ENCODE data around the gene HARBI1.

HARBI1 gene

GRCh38 chr11:46633291-46634217 is 16.5 kb upstream of the HARBI1 start:
- DNase-seq, result no peak

DNA sequence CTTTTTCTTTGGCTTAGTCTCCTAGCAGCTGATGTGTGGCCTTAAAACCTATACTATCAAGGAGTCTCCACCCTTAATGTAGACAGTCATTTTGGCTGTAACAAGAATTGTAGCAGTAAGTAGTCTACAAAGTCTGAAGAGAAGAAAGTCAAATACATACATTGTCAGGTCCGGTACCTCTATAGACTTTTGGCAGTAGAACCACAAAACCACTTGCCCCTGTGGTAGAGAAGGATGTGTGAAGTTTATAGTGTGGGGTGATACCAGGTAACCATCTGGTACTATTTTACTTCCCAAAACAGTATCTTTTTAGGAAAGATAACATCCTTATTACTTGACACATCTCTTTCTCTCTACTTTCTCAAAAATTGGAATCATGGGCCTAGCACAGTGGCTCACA is 15.5 kb upstream of the HARBI1 start:
- no peak for DNase-seq

GRCh38 chr11:46631676-46632075 is 14.6 kb upstream of the HARBI1 start:
- no peak for DNase-seq

DNA sequence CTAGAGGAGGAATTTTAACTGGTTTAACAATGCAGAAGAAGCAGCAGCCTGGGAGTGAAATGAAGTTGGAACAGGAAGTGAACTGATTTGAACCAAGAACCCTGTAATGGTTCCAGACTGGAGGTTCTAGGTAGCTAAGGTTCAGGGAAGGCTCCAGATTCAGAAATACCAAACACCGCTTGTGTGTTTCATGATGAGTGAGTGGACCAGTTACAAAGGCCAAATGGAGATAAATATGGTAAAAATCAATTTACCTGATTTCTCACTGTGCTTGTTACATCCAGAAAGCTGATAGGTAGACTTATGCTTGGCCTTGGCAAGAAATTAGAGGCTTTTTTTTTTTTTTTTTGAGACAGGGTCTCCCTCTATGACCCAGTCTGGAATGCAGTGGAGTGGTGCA is 13.2 kb upstream of the HARBI1 start:
- no peak for DNase-seq

GRCh38 chr11:46628961-46629360 is 11.9 kb upstream of the HARBI1 start:
- no peak for DNase-seq

- no peak for DNase-seq
These were observed 8.4 kb upstream of the HARBI1 start for GRCh38 chr11:46625406-46625805.

GRCh38 chr11:46618837-46619236 is 1.8 kb upstream of the HARBI1 start:
- DNase-seq, result no peak

DNA sequence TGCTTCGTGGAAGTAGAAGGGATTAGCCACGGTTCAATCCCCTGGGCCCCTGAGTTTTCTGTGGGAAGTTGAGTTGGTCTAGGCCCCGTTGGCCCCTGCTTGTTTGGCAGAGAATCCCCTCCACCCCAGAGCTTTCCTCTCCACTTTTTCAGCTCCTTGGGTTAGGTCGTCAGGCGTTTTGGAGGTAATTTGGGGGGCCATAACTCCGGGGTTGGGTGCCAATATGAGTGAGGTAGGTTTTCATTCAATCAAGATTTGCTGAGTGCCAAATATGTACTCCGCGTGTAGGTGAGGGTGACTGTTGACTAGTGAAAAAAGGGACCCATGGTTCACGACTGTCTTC is 916 bp upstream of the HARBI1 start:
- no peak for DNase-seq

DNA sequence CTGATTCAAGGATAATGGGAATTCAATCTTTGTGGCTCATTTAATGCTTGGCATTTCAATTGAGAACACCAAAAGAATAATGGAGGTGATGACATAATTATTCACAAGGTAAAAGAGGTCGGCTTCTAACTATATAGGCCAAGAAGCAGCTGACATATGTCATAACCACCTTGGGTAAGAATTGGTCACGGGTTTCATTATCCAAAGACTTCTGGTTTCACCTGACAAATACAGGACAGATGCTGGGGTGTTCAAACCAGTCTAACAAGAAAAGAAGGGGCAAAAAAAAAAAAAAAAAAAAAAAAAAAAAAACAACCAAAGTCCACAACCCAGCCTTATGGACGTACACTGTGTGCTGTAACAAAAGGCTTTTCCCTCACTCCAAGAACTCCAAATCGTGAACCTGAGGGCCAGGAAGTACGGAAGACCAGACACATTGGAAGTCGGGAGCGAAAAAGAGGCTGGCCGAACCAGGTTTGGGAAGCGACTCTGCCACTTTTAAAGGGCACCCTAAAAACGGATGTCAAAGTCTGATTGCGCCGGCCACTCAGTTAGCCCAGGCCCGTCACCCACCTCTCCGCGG is 385 bp downstream of the HARBI1 start:
- DNase-seq, result no peak

DNA sequence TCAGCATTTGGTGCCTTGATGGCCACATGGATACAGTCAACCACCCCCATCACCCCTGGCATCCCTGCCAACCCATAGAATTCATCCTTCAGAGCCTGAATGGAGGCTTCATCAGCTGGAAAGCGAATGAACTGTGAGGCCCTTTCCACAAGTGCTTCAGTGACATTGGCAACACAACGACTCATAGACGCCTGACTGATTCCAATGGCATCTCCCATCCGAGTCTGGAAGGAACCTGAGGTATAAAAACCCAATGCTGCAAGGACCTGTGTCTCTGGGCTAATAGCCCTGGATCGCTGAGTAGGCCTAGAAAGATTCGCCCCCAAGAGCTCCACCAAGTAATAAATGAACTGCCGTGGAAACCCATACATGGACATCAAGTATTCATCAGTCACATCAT is 1.3 kb downstream of the HARBI1 start:
- DNase-seq, result no peak

DNA sequence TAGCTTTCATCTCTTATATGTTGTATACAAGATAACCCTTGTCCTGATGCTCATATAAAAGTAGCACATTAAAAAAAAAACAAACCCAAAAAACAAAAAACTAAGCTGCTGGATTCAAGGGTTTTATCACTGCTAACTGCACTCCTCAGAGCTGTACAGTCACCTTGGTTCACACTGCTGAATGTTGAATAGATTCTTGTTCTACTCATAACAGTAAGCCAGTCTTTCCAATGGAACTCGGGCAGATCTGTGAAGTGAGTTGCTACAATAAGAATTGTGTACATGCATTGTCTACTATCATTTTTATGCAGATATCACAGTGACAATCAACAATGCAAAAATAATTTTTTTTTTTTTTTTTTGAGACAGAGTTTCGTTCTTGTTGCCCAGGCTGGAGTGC is 4.7 kb downstream of the HARBI1 start:
- DNase-seq, result no peak

GRCh38 chr11:46611526-46612304 is 5.3 kb downstream of the HARBI1 start:
- DNase-seq, result no peak

GRCh38 chr11:46609386-46609785 is 7.6 kb downstream of the HARBI1 start:
- no peak for DNase-seq

- no peak for DNase-seq
These were observed 9.5 kb downstream of the HARBI1 start for GRCh38 chr11:46607516-46607915.

DNA sequence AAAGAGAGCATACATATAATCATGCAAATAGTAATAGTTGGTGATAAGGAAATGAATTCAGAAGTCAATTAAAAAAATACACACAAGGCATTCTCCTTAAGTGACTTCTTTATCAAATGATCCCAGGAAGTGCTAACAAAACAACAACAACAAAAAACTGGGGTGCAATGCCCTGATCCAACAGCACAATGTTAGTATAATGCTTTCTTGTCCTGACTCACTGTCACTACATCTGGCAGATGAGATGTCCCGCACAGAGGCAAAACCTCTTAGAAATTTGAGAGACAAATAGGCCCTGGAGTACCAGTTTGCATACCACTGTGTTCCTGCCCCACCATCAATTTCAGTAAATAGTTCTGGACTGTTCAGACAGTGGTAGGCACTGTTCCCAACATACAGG is 12.2 kb downstream of the HARBI1 start:
- no peak for DNase-seq

- DNase-seq, result no peak
These were observed 13.2 kb downstream of the HARBI1 start for GRCh38 chr11:46603704-46604308.

DNA sequence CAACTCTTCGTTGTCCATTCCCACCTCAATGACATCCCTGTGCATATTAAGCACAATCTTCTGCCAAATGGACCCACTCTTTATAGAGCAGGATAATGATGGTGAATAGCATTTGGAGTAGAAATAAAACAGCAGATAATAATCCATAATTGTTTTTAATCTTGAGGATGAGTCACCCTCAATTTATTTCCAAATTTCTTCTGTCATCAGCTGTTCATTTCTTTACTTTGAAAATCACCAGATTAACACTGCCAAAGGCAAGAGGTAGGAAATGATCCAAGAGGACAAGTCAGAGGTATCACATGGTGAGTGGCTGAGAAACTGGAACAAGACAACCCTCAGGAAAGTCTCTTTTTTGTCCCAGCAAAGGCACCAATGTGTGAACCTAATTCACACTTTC is 15.9 kb downstream of the HARBI1 start:
- DNase-seq, result no peak

- DNase-seq, result no peak
These were observed 16.6 kb downstream of the HARBI1 start for GRCh38 chr11:46600194-46600960.

- no peak for DNase-seq
These were observed 17.5 kb downstream of the HARBI1 start for GRCh38 chr11:46599340-46600193.

DNA sequence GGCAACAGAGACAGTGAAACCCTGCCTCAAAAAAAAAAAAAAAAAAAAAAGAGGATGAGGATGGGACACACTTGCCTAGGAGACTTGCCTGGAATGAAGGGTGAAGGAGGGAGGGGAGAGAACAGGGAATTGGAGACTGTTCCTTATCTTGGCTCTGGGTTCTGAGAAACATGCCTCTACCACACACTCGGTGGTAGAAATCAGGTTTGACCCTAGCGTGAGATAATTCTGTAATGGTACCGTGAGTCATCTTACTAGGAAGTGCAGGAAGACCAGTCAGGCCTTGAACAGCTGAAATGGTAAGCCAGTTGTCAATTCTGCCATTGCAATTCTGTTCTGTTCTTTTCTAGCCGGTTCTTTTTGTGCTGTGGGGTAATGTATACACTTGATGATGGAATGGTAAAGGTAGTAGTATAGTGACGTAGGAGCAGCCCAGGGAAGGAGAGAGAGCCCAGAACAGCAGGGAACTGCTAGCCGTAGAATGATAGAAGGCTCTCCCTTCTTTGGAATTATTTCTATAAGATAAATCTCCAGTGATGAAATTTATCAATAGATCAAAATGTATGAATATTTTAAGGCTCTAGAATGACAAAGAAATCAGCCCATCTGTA is 19.3 kb downstream of the HARBI1 start:
- no peak for DNase-seq

- DNase-seq, result no peak
These were observed 19.9 kb downstream of the HARBI1 start for GRCh38 chr11:46597155-46597554.

Measured in NCI-H2171 (cell line).